ENCODE measurements around the gene ECT2L.

ECT2L gene

GRCh38 chr6:138824482-138825144, 28.7 kb downstream of the ECT2L start:
- Histone ChIP-seq H3K9me3 (ENCODE audit: control insufficient read depth, insufficient read depth, low read length) (no peaks in the 10 kb centered on the region), H3K4me1 (ENCODE audit: control insufficient read depth, insufficient read depth, low read length) (peaks cover 1% of the 10 kb centered on the region; the same call in 1 of the 2 replicates), H3K4me3 (ENCODE audit: low read length) (no peak overlapping the region), H3K27ac (ENCODE audit: low read length) (no peak overlapping the region), H3K27me3 (ENCODE audit: control insufficient read depth, insufficient read depth, low read length) (no peaks in the 10 kb centered on the region), H3K36me3 (ENCODE audit: control insufficient read depth, insufficient read depth, low read length) (no peaks in the 10 kb centered on the region)
- no CpG with 5 or more reads among the region's 11 CpGs for WGBS (ENCODE audit: insufficient coverage, insufficient read length)
- DNase-seq (ENCODE audit: low read depth, low spot score): no peak

GRCh38 chr6:138830248-138830647, 34.4 kb downstream of the ECT2L start:
- no CpG with 5 or more reads among the region's 7 CpGs for WGBS (ENCODE audit: insufficient coverage, insufficient read length)
- H3K4me3 ChIP-seq (ENCODE audit: low read length): no peak overlapping the region
- H3K4me1 ChIP-seq (ENCODE audit: control insufficient read depth, insufficient read depth, low read length): no peaks in the 10 kb centered on the region
- no peak overlapping the region for H3K27ac ChIP-seq (ENCODE audit: low read length)
- no peak for DNase-seq (ENCODE audit: low read depth, low spot score)
- H3K9me3 ChIP-seq (ENCODE audit: control insufficient read depth, insufficient read depth, low read length): no peaks in the 10 kb centered on the region
- no peaks in the 10 kb centered on the region for H3K36me3 ChIP-seq (ENCODE audit: control insufficient read depth, insufficient read depth, low read length)
- H3K27me3 ChIP-seq (ENCODE audit: control insufficient read depth, insufficient read depth, low read length): no peaks in the 10 kb centered on the region

GRCh38 chr6:138832182-138832581, 36.3 kb downstream of the ECT2L start:
- H3K4me1 ChIP-seq (ENCODE audit: control insufficient read depth, insufficient read depth, low read length): no peaks in the 10 kb centered on the region
- DNase-seq (ENCODE audit: low read depth, low spot score): no peak
- H3K27me3 ChIP-seq (ENCODE audit: control insufficient read depth, insufficient read depth, low read length): no peaks in the 10 kb centered on the region
- no peak overlapping the region for H3K4me3 ChIP-seq (ENCODE audit: low read length)
- H3K9me3 ChIP-seq (ENCODE audit: control insufficient read depth, insufficient read depth, low read length): no peaks in the 10 kb centered on the region
- H3K27ac ChIP-seq (ENCODE audit: low read length): no peak overlapping the region
- no CpG with 5 or more reads among the region's 2 CpGs for WGBS (ENCODE audit: insufficient coverage, insufficient read length)
- no peaks in the 10 kb centered on the region for H3K36me3 ChIP-seq (ENCODE audit: control insufficient read depth, insufficient read depth, low read length)

GRCh38 chr6:138833816-138834539, 38.1 kb downstream of the ECT2L start:
- DNase-seq (ENCODE audit: low read depth, low spot score): no peak
- no peaks in the 10 kb centered on the region for H3K36me3 ChIP-seq (ENCODE audit: control insufficient read depth, insufficient read depth, low read length)
- WGBS (ENCODE audit: insufficient coverage, insufficient read length): no CpG with 5 or more reads among the region's 4 CpGs
- no peaks in the 10 kb centered on the region for H3K9me3 ChIP-seq (ENCODE audit: control insufficient read depth, insufficient read depth, low read length)
- H3K27ac ChIP-seq (ENCODE audit: low read length): no peak overlapping the region
- no peak overlapping the region for H3K4me3 ChIP-seq (ENCODE audit: low read length)
- H3K27me3 ChIP-seq (ENCODE audit: control insufficient read depth, insufficient read depth, low read length): no peaks in the 10 kb centered on the region
- no peaks in the 10 kb centered on the region for H3K4me1 ChIP-seq (ENCODE audit: control insufficient read depth, insufficient read depth, low read length)

GRCh38 chr6:138837246-138837645, 41.4 kb downstream of the ECT2L start:
- WGBS (ENCODE audit: insufficient coverage, insufficient read length): 83% methylated on average over 1 of the region's 6 CpGs
- Histone ChIP-seq H3K36me3 (ENCODE audit: control insufficient read depth, insufficient read depth, low read length) (no peaks in the 10 kb centered on the region), H3K27me3 (ENCODE audit: control insufficient read depth, insufficient read depth, low read length) (no peaks in the 10 kb centered on the region)

GRCh38 chr6:138844192-138844591, 48.3 kb downstream of the ECT2L start:
- no peaks in the 10 kb centered on the region for H3K27me3 ChIP-seq (ENCODE audit: control insufficient read depth, insufficient read depth, low read length)
- no peaks in the 10 kb centered on the region for H3K36me3 ChIP-seq (ENCODE audit: control insufficient read depth, insufficient read depth, low read length)
- no CpG with 5 or more reads among the region's 9 CpGs for WGBS (ENCODE audit: insufficient coverage, insufficient read length)
- no peaks in the 10 kb centered on the region for H3K9me3 ChIP-seq (ENCODE audit: control insufficient read depth, insufficient read depth, low read length)
- H3K4me3 ChIP-seq (ENCODE audit: low read length): no peak overlapping the region
- no peak for DNase-seq (ENCODE audit: low read depth, low spot score)
- H3K4me1 ChIP-seq (ENCODE audit: control insufficient read depth, insufficient read depth, low read length): no peaks in the 10 kb centered on the region
- H3K27ac ChIP-seq (ENCODE audit: low read length): no peak overlapping the region

More at GRCh38 chr6:138837246-138837645, 41.4 kb downstream of the ECT2L start:
- Histone ChIP-seq H3K27ac (ENCODE audit: low read length) (no peak overlapping the region), H3K4me1 (ENCODE audit: control insufficient read depth, insufficient read depth, low read length) (no peaks in the 10 kb centered on the region), H3K9me3 (ENCODE audit: control insufficient read depth, insufficient read depth, low read length) (no peaks in the 10 kb centered on the region), H3K4me3 (ENCODE audit: low read length) (no peak overlapping the region)
- DNase-seq (ENCODE audit: low read depth, low spot score): no peak

- DNase-seq (ENCODE audit: low read depth, low spot score): no peak
- Histone ChIP-seq H3K9me3 (ENCODE audit: control insufficient read depth, insufficient read depth, low read length) (no peaks in the 10 kb centered on the region), H3K4me3 (ENCODE audit: low read length) (no peak overlapping the region), H3K36me3 (ENCODE audit: control insufficient read depth, insufficient read depth, low read length) (no peaks in the 10 kb centered on the region), H3K27ac (ENCODE audit: low read length) (no peak overlapping the region), H3K27me3 (ENCODE audit: control insufficient read depth, insufficient read depth, low read length) (no peaks in the 10 kb centered on the region), H3K4me1 (ENCODE audit: control insufficient read depth, insufficient read depth, low read length) (no peaks in the 10 kb centered on the region)
- no CpG with 5 or more reads among the region's 4 CpGs for WGBS (ENCODE audit: insufficient coverage, insufficient read length)
These were observed 52.0 kb downstream of the ECT2L start for GRCh38 chr6:138847884-138848283.

- Histone ChIP-seq H3K27me3 (ENCODE audit: control insufficient read depth, insufficient read depth, low read length) (no peaks in the 10 kb centered on the region), H3K36me3 (ENCODE audit: control insufficient read depth, insufficient read depth, low read length) (no peaks in the 10 kb centered on the region), H3K27ac (ENCODE audit: low read length) (no peak overlapping the region), H3K4me1 (ENCODE audit: control insufficient read depth, insufficient read depth, low read length) (no peaks in the 10 kb centered on the region), H3K9me3 (ENCODE audit: control insufficient read depth, insufficient read depth, low read length) (no peaks in the 10 kb centered on the region), H3K4me3 (ENCODE audit: low read length) (no peak overlapping the region)
- no peak for DNase-seq (ENCODE audit: low read depth, low spot score)
- WGBS (ENCODE audit: insufficient coverage, insufficient read length): no CpG with 5 or more reads among the region's 4 CpGs
These were observed 52.6 kb downstream of the ECT2L start for GRCh38 chr6:138848461-138848860.

- Histone ChIP-seq H3K27ac (ENCODE audit: low read length) (no peak overlapping the region), H3K27me3 (ENCODE audit: control insufficient read depth, insufficient read depth, low read length) (no peaks in the 10 kb centered on the region), H3K4me3 (ENCODE audit: low read length) (no peak overlapping the region), H3K4me1 (ENCODE audit: control insufficient read depth, insufficient read depth, low read length) (no peaks in the 10 kb centered on the region), H3K36me3 (ENCODE audit: control insufficient read depth, insufficient read depth, low read length) (no peaks in the 10 kb centered on the region), H3K9me3 (ENCODE audit: control insufficient read depth, insufficient read depth, low read length) (no peaks in the 10 kb centered on the region)
- WGBS (ENCODE audit: insufficient coverage, insufficient read length): no CpG with 5 or more reads among the region's 6 CpGs
- no peak for DNase-seq (ENCODE audit: low read depth, low spot score)
These were observed 53.9 kb downstream of the ECT2L start for GRCh38 chr6:138849791-138850190.

- no peaks in the 10 kb centered on the region for H3K9me3 ChIP-seq (ENCODE audit: control insufficient read depth, insufficient read depth, low read length)
- no peaks in the 10 kb centered on the region for H3K36me3 ChIP-seq (ENCODE audit: control insufficient read depth, insufficient read depth, low read length)
- WGBS (ENCODE audit: insufficient coverage, insufficient read length): 100% methylated on average over 2 of the region's 6 CpGs
- H3K27me3 ChIP-seq (ENCODE audit: control insufficient read depth, insufficient read depth, low read length): no peaks in the 10 kb centered on the region
- no peak overlapping the region for H3K27ac ChIP-seq (ENCODE audit: low read length)
- DNase-seq (ENCODE audit: low read depth, low spot score): no peak
- H3K4me1 ChIP-seq (ENCODE audit: control insufficient read depth, insufficient read depth, low read length): no peaks in the 10 kb centered on the region
- no peak overlapping the region for H3K4me3 ChIP-seq (ENCODE audit: low read length)
These were observed 60.8 kb downstream of the ECT2L start for GRCh38 chr6:138856654-138857053.

GRCh38 chr6:138857775-138858174, 61.9 kb downstream of the ECT2L start:
- Histone ChIP-seq H3K4me3 (ENCODE audit: low read length) (no peak overlapping the region), H3K27ac (ENCODE audit: low read length) (no peak overlapping the region), H3K27me3 (ENCODE audit: control insufficient read depth, insufficient read depth, low read length) (no peaks in the 10 kb centered on the region), H3K36me3 (ENCODE audit: control insufficient read depth, insufficient read depth, low read length) (no peaks in the 10 kb centered on the region), H3K9me3 (ENCODE audit: control insufficient read depth, insufficient read depth, low read length) (no peaks in the 10 kb centered on the region), H3K4me1 (ENCODE audit: control insufficient read depth, insufficient read depth, low read length) (no peaks in the 10 kb centered on the region)
- no peak for DNase-seq (ENCODE audit: low read depth, low spot score)
- WGBS (ENCODE audit: insufficient coverage, insufficient read length): no CpG with 5 or more reads among the region's 10 CpGs

Data from iPS DF 6.9 (cell line).